ENCODE results near the gene NUDT15.
A peak's percentile ranks its signal among the peaks of the same experiment; 100 is the strongest.
"Not testable (repeated sequence)": the region's sequence is repeated elsewhere in the genome, so short reads cannot be mapped to it uniquely, and the experiment has no call there.

The NUDT15 gene

GRCh38 chr13:48043789-48044503 is 6.4 kb downstream of the NUDT15 start:
- DNase-seq: no peak

- DNase-seq: no peak
Measured at GRCh38 chr13:48050550-48050949, 13.0 kb downstream of the NUDT15 start.

GRCh38 chr13:48054601-48055000 is 17.1 kb downstream of the NUDT15 start:
- no peak for DNase-seq

- DNase-seq: no peak
Measured at GRCh38 chr13:48055712-48056111, 18.2 kb downstream of the NUDT15 start.

- DNase-seq: not testable (repeated sequence)
Measured at GRCh38 chr13:48058536-48058935, 21.0 kb downstream of the NUDT15 start.

DNA sequence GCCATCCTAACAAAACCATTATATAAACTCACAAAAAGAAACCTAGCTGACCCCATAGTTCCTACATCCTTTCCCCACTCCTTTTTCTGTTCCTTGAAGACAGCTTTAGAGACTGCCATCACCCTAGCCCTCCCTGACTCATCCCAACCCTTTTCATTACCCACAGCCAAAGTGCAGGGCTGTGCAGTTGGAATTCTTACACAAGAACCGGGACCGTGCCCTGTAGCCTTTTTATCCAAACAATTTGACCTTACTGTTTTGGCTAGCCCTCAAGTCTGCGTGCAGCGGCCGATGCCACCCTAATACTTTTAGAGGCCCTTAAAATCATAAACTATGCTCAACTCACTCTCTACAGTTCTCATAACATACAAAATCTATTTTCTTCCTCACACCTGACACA is 22.4 kb downstream of the NUDT15 start:
- DNase-seq: not testable (repeated sequence)

DNA sequence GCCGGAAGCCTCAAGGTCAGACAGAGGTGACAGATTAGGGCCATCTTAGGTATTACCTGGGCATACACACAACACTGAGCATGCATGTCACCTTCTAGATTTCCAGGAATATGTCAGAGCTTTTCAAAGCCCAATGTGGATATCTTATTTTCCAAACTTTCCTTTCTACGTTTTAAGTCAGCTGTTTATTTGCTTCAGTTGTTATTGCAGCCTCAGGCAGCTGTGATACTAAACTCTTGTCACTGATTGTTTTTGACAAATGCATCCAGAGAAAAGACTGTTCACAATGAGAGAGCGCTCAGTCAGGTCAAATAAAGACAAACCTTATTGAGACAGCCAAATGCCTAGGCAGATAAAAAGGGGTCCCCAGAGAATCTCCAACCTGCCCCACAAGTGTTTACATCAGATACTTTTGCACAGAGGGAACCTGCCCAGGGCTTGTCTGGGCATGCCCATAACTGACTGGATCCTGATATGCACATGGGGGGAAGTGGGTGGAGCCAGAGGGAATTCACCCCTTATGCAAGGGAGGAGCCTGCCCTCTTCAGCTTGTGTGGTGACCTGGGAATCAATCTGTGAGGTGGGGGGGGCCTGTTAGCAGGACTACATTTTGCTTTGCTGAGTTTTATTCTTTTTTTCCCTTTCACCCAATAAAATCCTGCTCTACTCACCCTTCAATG is 28.9 kb downstream of the NUDT15 start:
- DNase-seq: no peak

DNA sequence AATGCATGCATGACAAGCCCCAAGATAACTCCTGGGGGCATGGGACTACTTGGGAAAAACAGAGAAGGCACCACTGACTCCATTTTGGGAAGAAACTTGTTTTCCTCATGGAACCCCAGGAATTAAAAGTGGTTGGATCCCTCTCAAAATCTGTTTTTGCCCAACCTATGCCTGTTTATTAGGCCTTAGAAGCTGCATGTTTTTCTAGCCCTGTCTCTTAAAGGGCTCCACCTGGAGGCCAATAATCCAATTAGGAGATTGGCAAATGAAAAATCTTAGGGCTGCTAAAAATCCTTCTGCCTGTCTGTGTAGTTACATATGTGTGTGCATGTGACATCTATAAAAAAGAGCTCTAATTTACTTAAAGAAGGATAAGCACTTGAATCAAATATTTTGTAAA is 30.5 kb downstream of the NUDT15 start:
- no peak for DNase-seq

- DNase-seq: no peak
Measured at GRCh38 chr13:48068952-48069351, 31.4 kb downstream of the NUDT15 start.

DNA sequence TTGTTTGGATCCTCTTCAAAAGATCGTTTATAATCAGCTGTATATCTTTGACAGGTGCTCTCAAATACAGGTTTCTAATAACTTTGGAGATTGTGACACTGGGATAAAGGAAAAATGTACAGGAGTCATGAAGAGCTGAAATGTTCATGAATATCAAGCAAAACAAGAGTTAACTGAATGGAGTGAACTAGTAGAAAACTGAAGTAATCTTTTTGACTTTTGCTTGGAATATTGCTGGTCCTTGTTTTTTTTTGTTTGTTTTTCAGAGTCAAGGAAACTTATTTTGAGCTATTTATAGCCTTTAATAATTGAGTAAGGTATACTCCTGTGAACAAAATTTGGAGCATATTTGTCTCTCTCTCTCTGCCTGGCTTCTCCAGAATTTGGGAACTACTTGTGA is 32.0 kb downstream of the NUDT15 start:
- no peak for DNase-seq

DNA sequence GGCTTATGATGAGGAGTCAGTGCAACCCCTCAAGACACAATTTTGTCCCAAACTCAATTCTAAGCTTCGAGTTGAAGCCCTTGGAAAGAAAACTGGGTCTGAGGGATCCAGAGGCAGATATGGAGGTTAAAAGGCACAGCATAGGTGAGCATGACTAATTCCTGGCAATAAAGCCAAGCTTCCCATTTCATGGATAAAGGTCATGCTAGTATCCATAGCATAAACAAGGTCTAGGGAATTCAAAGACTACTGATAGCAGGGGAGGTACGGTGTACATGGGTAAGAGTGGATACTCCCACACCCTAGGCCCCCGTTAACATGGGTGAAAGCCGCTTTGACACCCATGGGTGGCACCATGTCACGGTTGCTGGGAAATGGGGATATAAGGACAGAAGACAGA is 33.4 kb downstream of the NUDT15 start:
- no peak for DNase-seq

- no peak for DNase-seq
Measured at GRCh38 chr13:48072304-48072703, 34.8 kb downstream of the NUDT15 start.

DNA sequence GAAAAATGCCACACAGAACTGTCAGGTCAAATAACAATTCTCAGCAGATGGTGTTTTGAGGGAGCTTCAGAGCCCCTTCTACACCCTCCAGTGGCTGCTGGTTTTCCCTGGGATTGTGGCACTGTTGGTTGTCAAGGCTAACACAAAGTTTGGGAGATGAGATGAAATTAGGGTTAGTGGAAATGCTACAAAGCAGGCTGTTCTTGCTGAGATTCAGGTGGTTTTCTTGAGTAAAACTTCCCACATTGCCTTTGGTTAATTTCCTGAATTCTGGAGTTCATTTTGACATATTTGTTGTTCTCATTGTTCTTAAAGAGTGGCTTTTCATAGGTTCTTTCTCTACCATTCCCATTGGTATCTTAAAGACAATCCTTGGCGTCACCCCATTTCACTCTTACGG is 35.3 kb downstream of the NUDT15 start:
- DNase-seq: no peak

DNA sequence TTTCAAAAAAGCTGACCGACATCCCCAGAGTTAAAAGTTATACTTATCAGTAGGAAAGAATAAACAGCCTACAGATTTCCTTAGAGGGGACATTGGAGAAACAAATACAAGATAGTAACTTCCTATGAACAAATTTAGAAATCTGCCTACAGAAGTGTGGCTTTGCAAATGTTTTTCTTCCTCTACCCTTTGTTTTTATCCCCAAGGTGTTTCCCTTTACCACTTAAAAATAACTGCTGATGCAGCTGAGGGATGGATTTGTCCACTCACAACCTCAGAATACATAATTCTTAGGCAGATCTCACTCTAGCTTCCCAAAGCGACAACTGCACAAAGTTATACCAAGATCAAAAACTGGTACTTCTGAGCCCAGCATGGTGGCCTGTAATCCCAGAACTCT is 36.5 kb downstream of the NUDT15 start:
- no peak for DNase-seq

DNA sequence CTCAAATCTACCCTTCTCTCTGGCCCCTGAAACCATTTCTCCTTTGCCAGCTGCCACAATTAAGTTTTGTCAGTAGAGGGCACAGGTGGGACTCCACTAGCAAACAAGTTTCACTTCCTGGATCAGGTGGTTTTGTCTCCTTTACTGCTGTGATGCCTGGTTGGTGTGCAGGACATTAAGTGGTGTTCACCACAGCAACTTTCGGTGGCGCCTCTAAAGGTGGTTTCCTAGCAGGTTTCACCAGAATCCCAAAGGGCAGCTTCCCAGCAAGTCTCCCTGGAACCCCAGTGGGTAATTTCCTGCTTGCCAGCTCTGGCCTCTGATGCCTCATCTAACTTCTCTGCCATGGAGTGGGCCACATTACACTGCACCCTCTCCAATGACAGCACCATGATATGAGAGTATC is 40.7 kb downstream of the NUDT15 start:
- DNase-seq: no peak

DNA sequence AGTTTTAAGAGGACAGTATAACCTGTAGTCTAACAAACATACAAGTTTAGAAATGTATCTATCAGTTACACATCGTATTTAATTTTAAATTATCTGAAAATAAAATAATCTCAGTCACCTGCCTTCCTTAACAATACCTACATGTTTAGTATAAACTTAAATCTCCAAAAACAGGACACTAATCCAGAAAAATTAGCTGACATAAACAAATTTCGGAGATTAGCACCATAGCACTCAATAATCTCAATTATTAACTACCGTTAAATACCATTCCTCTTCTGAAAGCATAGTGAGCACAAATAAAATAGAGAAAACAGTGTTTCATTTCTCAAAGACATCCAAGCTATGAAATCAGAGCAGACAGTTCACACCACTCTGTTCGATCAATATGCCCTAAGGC is 44.2 kb downstream of the NUDT15 start:
- no peak for DNase-seq

GRCh38 chr13:48086272-48086671 is 48.7 kb downstream of the NUDT15 start:
- DNase-seq: no peak

DNA sequence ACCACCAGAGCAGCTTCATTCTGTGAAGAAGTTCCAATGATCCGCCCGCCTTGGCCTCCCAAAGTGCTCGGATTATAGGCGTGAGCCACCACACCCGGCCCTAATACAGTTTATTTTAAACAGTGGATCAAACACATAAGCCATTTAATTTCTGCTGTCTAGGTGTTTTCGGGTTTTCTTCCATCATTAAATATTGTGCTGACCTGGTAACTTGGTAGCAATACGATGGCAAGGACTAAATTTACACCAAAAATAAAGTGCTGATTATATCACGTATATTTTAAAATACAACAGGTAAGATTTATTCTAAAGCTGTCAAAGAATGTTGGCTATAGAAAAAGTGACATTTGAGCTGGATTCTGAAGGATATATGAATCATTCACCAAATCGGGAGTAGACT is 56.1 kb downstream of the NUDT15 start:
- DNase-seq: no peak

DNA sequence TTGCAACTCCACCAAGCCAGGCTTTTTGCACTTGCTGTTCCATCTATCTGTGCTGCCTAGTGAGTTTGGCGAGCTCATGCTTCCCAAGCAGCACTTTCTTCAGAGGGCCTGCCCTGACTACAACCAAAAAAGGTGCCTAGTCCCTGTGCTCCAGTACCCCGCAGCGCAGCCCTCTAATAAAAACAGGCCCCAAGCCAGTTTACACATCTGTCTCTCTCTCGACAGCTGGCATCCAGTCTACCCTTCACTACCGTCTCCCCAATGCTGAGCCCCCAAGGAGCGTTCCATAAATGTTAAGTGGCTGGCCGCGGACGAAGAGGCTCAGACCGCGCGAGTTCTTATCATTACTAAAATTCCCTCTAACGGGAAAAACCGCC is 56.9 kb downstream of the NUDT15 start:
- no peak for DNase-seq

GRCh38 chr13:48094781-48095502 is 57.4 kb downstream of the NUDT15 start, which contains the start of gene MED4:
MED4 (minus strand) TSS chr13:48095104; CDS start chr13:48095078, 26 bp downstream.
- DNase-seq: peak; percentile 75

GRCh38 chr13:48096670-48097069 is 59.1 kb downstream of the NUDT15 start:
- DNase-seq: no peak

Measured in NCI-H2029 treated with DMSO at 0.1 percent for 48 hours (cell line).